HCT116 (cell line): ENCODE measurements around the gene STAP2. TPM values are rescaled to one million over a fixed set of nuclear protein-coding genes. Genes with fewer than 3 reads are reported as not detected.

ENCODE experiments used
- ATAC-seq: fragments of 200-7000 bp; cut with Tn5 transposase; 2 replicates; pipeline ENCODE4 v1.9.1; 2020; ENCODE audit warnings: mild to moderate bottlenecking, moderate library complexity
- BruUV-seq: library from RNA; stranded (reverse); fragments of 400-500 nt; replicated peaks from 2 replicates; lab custom pipeline; 2021; lab: Mats Ljungman, UMichigan
- CTCF ChIA-PET: fragments of 300-600 bp; sonication (Branson Sonifier 250); formaldehyde crosslinking; loops from one replicate; lab custom pipeline; 2021; ENCODE audit warnings: antibody characterized with exemption; lab: Charles Lee
- POLR2A ChIA-PET: fragments of 300-600, 350-600 bp; sonication (Branson Sonifier 250); formaldehyde crosslinking; loops from one replicate; lab custom pipeline; 2021; ENCODE audit warnings: antibody characterized with exemption; lab: Charles Lee
- RAD21 ChIA-PET, 2 experiments: fragments of 300-600 bp; sonication (Branson Sonifier 250); formaldehyde crosslinking; loops; one replicate each; lab custom pipeline; 2023; ENCODE audit warnings: low total read pairs in 2 of 2; ENCODE audit not compliant: uncharacterized antibody in 2 of 2, unreplicated experiment in 2 of 2, low non-redundant PET in 1 of 2; lab: Charles Lee
- DNase-seq: peaks from one replicate; pipeline ENCODE4 v3.0.0-alpha.2; 2010; ENCODE audit warnings: low read depth, low spot score
- H2AFZ ChIP-seq: fragments of 200-600 bp; shearing (Covaris generic), sonication (generic); 2 replicates; pipeline ENCODE4 v1.6.1; 2017; ENCODE audit warnings: low read depth, mixed run types, mixed read lengths, antibody characterized with exemption, low read length; ENCODE audit not compliant: poor library complexity, severe bottlenecking
- H3K27ac ChIP-seq: 2 replicates; pipeline ENCODE4 v1.5.1; 2012; ENCODE audit warnings: low read depth, low read length
- H3K27me3 ChIP-seq: fragments of 200-600 bp; sonication (generic); 2 replicates; pipeline ENCODE4 v1.6.1; 2016; ENCODE audit warnings: mixed run types, low read length, mixed read lengths; ENCODE audit not compliant: insufficient read depth
- H3K36me3 ChIP-seq, 2 experiments: fragments of 200-500 bp in 1 of 2; fragments of 200-600 bp in 1 of 2; sonication (Bioruptor generic) in 1 of 2; sonication (generic) in 1 of 2; 2 replicates each; pipeline versions ENCODE4 v1.5.1 to v1.6.1; 2014 to 2016; ENCODE audit warnings: low read length in 2 of 2, inconsistent platforms in 1 of 2, mixed read lengths in 1 of 2, mixed run types in 1 of 2; ENCODE audit not compliant: insufficient read depth in 2 of 2, control insufficient read depth in 1 of 2
- H3K4me1 ChIP-seq, 2 experiments: fragments of 200-600 bp in 1 of 2; sonication (generic) in 1 of 2; 2 replicates each; pipeline versions ENCODE4 v1.5.1 to v1.6.1; 2012 to 2017; ENCODE audit warnings: low read length in 2 of 2, inconsistent platforms in 1 of 2, mild to moderate bottlenecking in 1 of 2, mixed read lengths in 1 of 2, mixed run types in 1 of 2, moderate library complexity in 1 of 2; ENCODE audit not compliant: insufficient read depth in 2 of 2, control insufficient read depth in 1 of 2
- H3K4me2 ChIP-seq: fragments of 200-600 bp; sonication (generic); 2 replicates; pipeline ENCODE4 v1.6.1; 2017; ENCODE audit warnings: mixed run types, low read length, mixed read lengths
- H3K4me3 ChIP-seq, 2 experiments: fragments of 200-600 bp in 1 of 2; sonication (generic) in 1 of 2; replicated peaks in 1 of 2; 2 replicates each; pipeline ENCODE4 v1.5.1; 2011 to 2016; ENCODE audit warnings: low read length in 2 of 2, control low read depth in 1 of 2, low read depth in 1 of 2, mild to moderate bottlenecking in 1 of 2, mixed read lengths in 1 of 2, mixed run types in 1 of 2
- H3K79me2 ChIP-seq: fragments of 200-600 bp; sonication (generic); 2 replicates; pipeline ENCODE4 v1.6.1; 2017; ENCODE audit warnings: mild to moderate bottlenecking, mixed run types, low read length, moderate library complexity, mixed read lengths; ENCODE audit not compliant: insufficient read depth
- H3K9ac ChIP-seq: fragments of 200-600 bp; sonication (generic); 2 replicates; pipeline ENCODE4 v1.6.1; 2016; ENCODE audit warnings: low read length, mixed read lengths
- H3K9me2 ChIP-seq: fragments of 200-600 bp; sonication (generic), shearing (Covaris generic); 2 replicates; pipeline ENCODE4 v1.6.1; 2017; ENCODE audit warnings: mixed run types, mild to moderate bottlenecking, moderate library complexity; ENCODE audit not compliant: insufficient read depth
- H3K9me3 ChIP-seq, 2 experiments: fragments of 200-500 bp in 1 of 2; fragments of 200-600 bp in 1 of 2; sonication (Bioruptor generic) in 1 of 2; sonication (generic) in 1 of 2; 2 replicates each; pipeline ENCODE4 v1.6.1; 2014 to 2017; ENCODE audit warnings: low read length in 2 of 2, mixed read lengths in 2 of 2, inconsistent platforms in 1 of 2, low read depth in 1 of 2, mild to moderate bottlenecking in 1 of 2, mixed run types in 1 of 2, moderate library complexity in 1 of 2; ENCODE audit not compliant: control insufficient read depth in 1 of 2, insufficient read depth in 1 of 2
- H4K20me1 ChIP-seq: fragments of 200-600 bp; sonication (generic), shearing (Covaris generic); 2 replicates; pipeline ENCODE4 v1.6.1; 2017; ENCODE audit warnings: mixed run types, mild to moderate bottlenecking, moderate library complexity; ENCODE audit not compliant: insufficient read depth
- ATF3 ChIP-seq: IDR thresholded peaks from 2 replicates; pipeline ENCODE4 v1.6.1; 2012
- CBX3 ChIP-seq: IDR thresholded peaks from 2 replicates; pipeline ENCODE4 v1.6.1; 2012; ENCODE audit warnings: low read depth
- EGR1 ChIP-seq: IDR thresholded peaks from 2 replicates; pipeline ENCODE4 v1.6.1; 2012; ENCODE audit warnings: low read depth
- EZH2phosphoT487 ChIP-seq: fragments of 200-600 bp; IDR thresholded peaks from 2 replicates; pipeline ENCODE4 v1.6.1; 2018; ENCODE audit warnings: antibody characterized with exemption, borderline replicate concordance
- JUND ChIP-seq: IDR thresholded peaks from 2 replicates; pipeline ENCODE4 v1.6.1; 2012
- SIN3A ChIP-seq: IDR thresholded peaks from 2 replicates; pipeline ENCODE4 v1.6.1; 2012; ENCODE audit warnings: low read depth
- SRF ChIP-seq: IDR thresholded peaks from 2 replicates; pipeline ENCODE4 v1.6.1; 2012; ENCODE audit warnings: low read depth
- TCF7L2 ChIP-seq: IDR thresholded peaks from 2 replicates; pipeline ENCODE4 v1.7.0; 2011; ENCODE audit warnings: borderline replicate concordance, inconsistent platforms; ENCODE audit not compliant: insufficient read depth, insufficient read length; ENCODE audit errors: extremely low read depth
- YY1 ChIP-seq: IDR thresholded peaks from 2 replicates; pipeline ENCODE4 v1.6.1; 2011; ENCODE audit warnings: low read length, low read depth, moderate library complexity, mild to moderate bottlenecking; ENCODE audit not compliant: insufficient replicate concordance; ENCODE audit errors: extremely low read depth
- ZFX ChIP-seq: fragments of 450-650 bp; IDR thresholded peaks from 2 replicates; pipeline ENCODE4 v1.6.1; 2017
- intact Hi-C: fragments of 100-400 bp; cut with micrococcal nuclease; formaldehyde crosslinking; loops from 2 replicates; pipeline ENCODE4 v1.10.0; 2022
- total RNA-seq: library from RNA; stranded (reverse); gene quantifications from one replicate; pipeline ENCODE4 v1.2.1, GENCODE V29; 2021; ENCODE audit not compliant: unreplicated experiment
- TF ChIP-seq, protein P1 (sequence below): IDR thresholded peaks from 2 replicates; pipeline ENCODE4 v1.6.1; 2012; ENCODE audit warnings: low read depth
- TF ChIP-seq, protein P2 (sequence below): IDR thresholded peaks from 2 replicates; pipeline ENCODE4 v1.6.1; 2012

The STAP2 gene
- total RNA-seq, 1 experiment from 2014 or later, result 2.1 TPM

DNA sequence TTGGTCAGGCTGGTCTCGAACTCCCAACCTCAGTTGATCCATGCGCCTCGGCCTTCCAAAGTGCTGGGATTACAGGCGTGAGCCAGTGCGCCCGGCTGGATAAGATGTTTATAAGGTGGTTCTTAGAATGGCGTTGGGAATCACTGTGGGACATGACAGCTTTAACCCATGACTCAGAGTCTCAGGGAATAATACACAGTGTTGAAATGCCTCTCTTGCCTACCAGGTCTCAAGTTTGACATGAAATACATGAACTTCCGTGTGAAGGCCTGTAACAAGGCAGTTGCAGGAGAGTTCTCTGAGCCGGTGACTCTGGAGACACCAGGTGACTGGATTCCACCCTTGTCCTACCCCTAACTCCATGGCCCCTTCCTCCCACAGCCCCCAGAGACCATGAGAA is 21.7 kb downstream of the STAP2 start:
- Histone ChIP-seq H3K4me3 (no peak overlapping the region), H3K27ac (no peak overlapping the region), H3K79me2 (no peaks in the 10 kb centered on the region), H3K9me2 (no peaks in the 10 kb centered on the region), H3K36me3 (no peaks in the 10 kb centered on the region), H3K4me1 (no peaks in the 10 kb centered on the region), H3K4me2 (no peak overlapping the region), H3K9me3 (no peaks in the 10 kb centered on the region), H3K9ac (no peak overlapping the region), H2AFZ (no peak overlapping the region), H3K27me3 (no peaks in the 10 kb centered on the region), H4K20me1 (no peaks in the 10 kb centered on the region)
- BruUV-seq, result no TSS peak
- TF ChIP-seq ATF3 (no peak), EZH2phosphoT487 (no peak), SRF (no peak)
- DNase-seq, result no peak
- ATAC-seq, result no peak
- RAD21 ChIA-PET, result no interaction called here
- POLR2A ChIA-PET, result no interaction called here
- intact Hi-C loops, result no loop called here
- CTCF ChIA-PET, result no interaction called here

DNA sequence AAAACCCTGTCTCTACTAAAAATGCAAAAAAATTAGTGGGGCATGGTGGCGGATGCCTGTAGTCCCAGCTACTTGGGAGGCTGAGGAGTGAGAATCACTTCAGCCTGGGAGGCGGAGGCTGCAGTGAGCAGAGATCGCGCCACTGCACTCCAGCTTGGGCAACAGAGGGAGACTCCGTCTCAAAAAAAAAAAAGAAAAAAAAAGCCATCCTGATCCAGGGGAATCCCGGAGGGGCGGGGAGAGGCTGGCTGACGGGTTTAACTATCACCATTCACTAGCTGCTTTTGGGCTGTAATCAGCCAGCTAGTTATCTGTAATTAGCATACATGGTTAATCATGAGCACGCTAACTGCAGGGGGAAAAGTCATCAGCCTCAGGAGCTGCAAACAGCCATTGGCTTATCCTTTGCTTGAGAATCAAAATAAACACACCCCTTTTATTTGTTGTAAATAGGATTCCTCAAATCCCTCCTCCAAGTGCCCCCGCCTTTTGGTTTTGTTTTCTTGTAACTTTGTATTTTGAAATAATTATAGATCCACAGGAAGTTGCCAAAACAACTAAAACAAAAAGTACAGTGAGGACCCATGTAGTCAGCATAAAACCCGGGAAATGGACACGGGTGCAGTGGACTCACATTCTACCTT is 24.7 kb downstream of the STAP2 start:
- Histone ChIP-seq H3K9me2 (no peaks in the 10 kb centered on the region), H2AFZ (no peak overlapping the region), H3K9ac (no peak overlapping the region), H3K79me2 (no peaks in the 10 kb centered on the region), H3K9me3 (no peaks in the 10 kb centered on the region), H3K36me3 (0 out of 4 replicates have a peak, but pooled peaks cover 0 to 3% of the 10 kb centered on the region in 2 experiments), H3K4me2 (no peak overlapping the region), H3K4me3 (no peak overlapping the region), H3K27ac (no peak overlapping the region)
- ChIA-PET CTCF (no interaction called here), POLR2A (interaction anchor here (1.3 kb wide), 1 partner anchor 29 kb away, joined by 3 read pairs; no protein-coding TSS in a partner anchor), RAD21 (no interaction called here)
- ATAC-seq (no peak), DNase-seq (no peak)
- intact Hi-C loops, result no loop called here
- BruUV-seq, result no TSS peak
- TF ChIP-seq EZH2phosphoT487 (no peak), SIN3A (no peak), TCF7L2 (no peak), CBX3 (no peak), JUND (no peak), ZFX (no peak), SRF (no peak), ATF3 (no peak), EGR1 (no peak), YY1 (no peak)
- TF ChIP-seq, protein P1, sequence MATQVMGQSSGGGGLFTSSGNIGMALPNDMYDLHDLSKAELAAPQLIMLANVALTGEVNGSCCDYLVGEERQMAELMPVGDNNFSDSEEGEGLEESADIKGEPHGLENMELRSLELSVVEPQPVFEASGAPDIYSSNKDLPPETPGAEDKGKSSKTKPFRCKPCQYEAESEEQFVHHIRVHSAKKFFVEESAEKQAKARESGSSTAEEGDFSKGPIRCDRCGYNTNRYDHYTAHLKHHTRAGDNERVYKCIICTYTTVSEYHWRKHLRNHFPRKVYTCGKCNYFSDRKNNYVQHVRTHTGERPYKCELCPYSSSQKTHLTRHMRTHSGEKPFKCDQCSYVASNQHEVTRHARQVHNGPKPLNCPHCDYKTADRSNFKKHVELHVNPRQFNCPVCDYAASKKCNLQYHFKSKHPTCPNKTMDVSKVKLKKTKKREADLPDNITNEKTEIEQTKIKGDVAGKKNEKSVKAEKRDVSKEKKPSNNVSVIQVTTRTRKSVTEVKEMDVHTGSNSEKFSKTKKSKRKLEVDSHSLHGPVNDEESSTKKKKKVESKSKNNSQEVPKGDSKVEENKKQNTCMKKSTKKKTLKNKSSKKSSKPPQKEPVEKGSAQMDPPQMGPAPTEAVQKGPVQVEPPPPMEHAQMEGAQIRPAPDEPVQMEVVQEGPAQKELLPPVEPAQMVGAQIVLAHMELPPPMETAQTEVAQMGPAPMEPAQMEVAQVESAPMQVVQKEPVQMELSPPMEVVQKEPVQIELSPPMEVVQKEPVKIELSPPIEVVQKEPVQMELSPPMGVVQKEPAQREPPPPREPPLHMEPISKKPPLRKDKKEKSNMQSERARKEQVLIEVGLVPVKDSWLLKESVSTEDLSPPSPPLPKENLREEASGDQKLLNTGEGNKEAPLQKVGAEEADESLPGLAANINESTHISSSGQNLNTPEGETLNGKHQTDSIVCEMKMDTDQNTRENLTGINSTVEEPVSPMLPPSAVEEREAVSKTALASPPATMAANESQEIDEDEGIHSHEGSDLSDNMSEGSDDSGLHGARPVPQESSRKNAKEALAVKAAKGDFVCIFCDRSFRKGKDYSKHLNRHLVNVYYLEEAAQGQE, result no peak
- TF ChIP-seq, protein P2, sequence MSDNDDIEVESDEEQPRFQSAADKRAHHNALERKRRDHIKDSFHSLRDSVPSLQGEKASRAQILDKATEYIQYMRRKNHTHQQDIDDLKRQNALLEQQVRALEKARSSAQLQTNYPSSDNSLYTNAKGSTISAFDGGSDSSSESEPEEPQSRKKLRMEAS, result no peak
- TF ChIP-seq, all 23 proteins: peak for 0
- Histone ChIP-seq H4K20me1 (no peaks in the 10 kb centered on the region), H3K27me3 (no peaks in the 10 kb centered on the region), H3K4me1 (peaks cover 6 to 17% of the 10 kb centered on the region in 2 experiments)
